ENCODE data around the gene ZNF787. TPM values are rescaled to one million over a fixed set of nuclear protein-coding genes. Genes with fewer than 3 reads are reported as not detected.

The ZNF787 gene
- total and polyA plus RNA-seq, 2 of the 13 experiments (the other 11 are each of a cell fraction or from before 2014, with no cell fraction given), result 15.1 to 42.8 TPM

GRCh38 chr19:56170261-56170660 is 49.2 kb upstream of the ZNF787 start (continued):
- TF ChIP-seq AKNA (CRISPR knock-in tag; IDR thresholded peaks at IDR 0.05; ENCODE audit: borderline replicate concordance) (no peak), ZNF766 (CRISPR knock-in tag; IDR thresholded peaks at IDR 0.05; ENCODE audit: borderline replicate concordance) (no peak), XRCC5 (optimal IDR thresholded peaks at IDR 0.05; ENCODE audit: low read length) (no peak), ZNF44 (CRISPR knock-in tag; IDR thresholded peaks at IDR 0.05) (no peak), ZNF839 (CRISPR knock-in tag; IDR thresholded peaks at IDR 0.05; ENCODE audit: borderline replicate concordance) (no peak), MXI1 (IDR thresholded peaks at IDR 0.05; ENCODE audit: borderline replicate concordance, low read depth, low read length) (peak; percentile 94; the same call in 2 of the 3 replicates), NRL (CRISPR knock-in tag; IDR thresholded peaks at IDR 0.05; ENCODE audit: borderline replicate concordance) (no peak), ZNF549 (CRISPR knock-in tag; IDR thresholded peaks at IDR 0.05) (no peak), SNRNP70 (IDR thresholded peaks at IDR 0.05; ENCODE audit: low read depth, low read length) (no peak), DMAP1 (CRISPR knock-in tag; IDR thresholded peaks at IDR 0.05) (peak; percentile 77), ZNF639 (CRISPR knock-in tag; conservative IDR thresholded peaks at IDR 0.05) (no peak), ZNF136 (CRISPR knock-in tag; IDR thresholded peaks at IDR 0.05; ENCODE audit: low read depth) (no peak), NBN (conservative IDR thresholded peaks at IDR 0.05) (no peak), ZNF329 (CRISPR knock-in tag; IDR thresholded peaks at IDR 0.05; ENCODE audit: low read depth) (0 out of 2 replicates have a peak, but pooled peaks have one; percentile 32), SMAD1 (CRISPR knock-in tag; IDR thresholded peaks at IDR 0.05; ENCODE audit: borderline replicate concordance, low read depth) (peak; percentile 45; the same call in 1 of the 2 replicates), KLF16 (CRISPR knock-in tag; IDR thresholded peaks at IDR 0.05) (peak in 1 of 2 experiments; percentile 67; a peak in 1 of 4 replicates), RBFOX2 (IDR thresholded peaks at IDR 0.05; ENCODE audit: low read depth, low read length) (no peak), ZNF335 (CRISPR knock-in tag; IDR thresholded peaks at IDR 0.05) (peak; percentile 53; the same call in 1 of the 2 replicates), DNMT3B (CRISPR knock-in tag; conservative IDR thresholded peaks at IDR 0.05) (peak; percentile 83; the same call in 1 of the 2 replicates), SRSF1 (optimal IDR thresholded peaks at IDR 0.05; ENCODE audit: low read depth, low read length) (no peak), SNAPC5 (CRISPR knock-in tag; IDR thresholded peaks at IDR 0.05; ENCODE audit: borderline replicate concordance) (no peak), ZNF225 (CRISPR knock-in tag; IDR thresholded peaks at IDR 0.05) (no peak), CAMTA2 (CRISPR knock-in tag; IDR thresholded peaks at IDR 0.05; ENCODE audit: borderline replicate concordance) (no peak), CHD4 (IDR thresholded peaks at IDR 0.05; ENCODE audit: borderline replicate concordance, low read length) (no peak), TEF (CRISPR knock-in tag; IDR thresholded peaks at IDR 0.05) (no peak)

All from HepG2 (cell line).